ENCODE data around the gene HBS1L. TPM values are rescaled to one million over a fixed set of nuclear protein-coding genes. Genes with fewer than 3 reads are reported as not detected.

Gene HBS1L
- total and polyA plus RNA-seq, 2 of the 4 experiments (the other 2 are of a cell fraction): 45.1 to 120 TPM

DNA sequence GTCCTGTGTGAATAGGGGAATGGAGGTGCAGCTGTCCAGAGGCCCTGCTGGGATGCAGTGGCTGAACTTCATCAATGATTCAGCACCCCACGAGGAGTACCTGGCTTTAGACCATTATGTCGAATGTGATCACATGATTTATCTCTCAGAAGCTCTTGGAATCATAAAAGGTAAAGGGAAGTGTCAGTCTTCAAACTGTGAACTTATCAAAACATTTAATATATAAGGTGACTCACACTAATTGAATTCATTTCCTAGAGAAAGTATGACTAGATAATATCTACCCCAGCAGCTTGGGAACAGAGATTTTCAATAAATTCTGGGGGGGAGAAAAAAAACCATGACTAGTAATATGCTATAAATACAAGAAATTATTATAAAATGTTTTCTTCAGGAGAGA lies 134.2 kb downstream of the HBS1L start:
- no peaks in the 10 kb centered on the region for H3K4me1 ChIP-seq (ENCODE audit: control insufficient read depth, insufficient read depth, low read length)
- no peaks in the 10 kb centered on the region for H4K20me1 ChIP-seq (ENCODE audit: insufficient read depth, low read length)
- ATAC-seq (ENCODE audit: low read depth) (no peak), DNase-seq (no peak)
- TF ChIP-seq BHLHE40 (IDR thresholded peaks at IDR 0.05; ENCODE audit: low read depth, low read length): no peak
- TF ChIP-seq, protein P1, sequence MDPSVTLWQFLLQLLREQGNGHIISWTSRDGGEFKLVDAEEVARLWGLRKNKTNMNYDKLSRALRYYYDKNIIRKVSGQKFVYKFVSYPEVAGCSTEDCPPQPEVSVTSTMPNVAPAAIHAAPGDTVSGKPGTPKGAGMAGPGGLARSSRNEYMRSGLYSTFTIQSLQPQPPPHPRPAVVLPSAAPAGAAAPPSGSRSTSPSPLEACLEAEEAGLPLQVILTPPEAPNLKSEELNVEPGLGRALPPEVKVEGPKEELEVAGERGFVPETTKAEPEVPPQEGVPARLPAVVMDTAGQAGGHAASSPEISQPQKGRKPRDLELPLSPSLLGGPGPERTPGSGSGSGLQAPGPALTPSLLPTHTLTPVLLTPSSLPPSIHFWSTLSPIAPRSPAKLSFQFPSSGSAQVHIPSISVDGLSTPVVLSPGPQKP (IDR thresholded peaks at IDR 0.05; ENCODE audit: borderline replicate concordance, low read depth, low read length): no peak
- no peak for TF ChIP-seq RCOR1 (IDR thresholded peaks at IDR 0.05; ENCODE audit: insufficient replicate concordance, low read length)
- TF ChIP-seq CEBPB (IDR thresholded peaks at IDR 0.05; ENCODE audit: low read depth, low read length): no peak
- no peak for TF ChIP-seq FOS (IDR thresholded peaks at IDR 0.05; ENCODE audit: low read depth, low read length)
- no peak overlapping the region for H2BK15ac ChIP-seq (ENCODE audit: low read depth, low read length)
- H4K8ac ChIP-seq (ENCODE audit: low read depth in 2 of 2, low read length in 2 of 2): no peak overlapping the region
- no peaks in the 10 kb centered on the region for H3K36me3 ChIP-seq (ENCODE audit: control insufficient read depth, insufficient read depth, low read length)
- no peaks in the 10 kb centered on the region for H3K9me3 ChIP-seq (ENCODE audit: control insufficient read depth, insufficient read depth, low read length)
- no peak overlapping the region for H3K14ac ChIP-seq (replicated peaks; ENCODE audit: low read depth, low read length)
- no CpG with 5 or more reads among the region's 2 CpGs for WGBS, 2 experiments (ENCODE audit: extremely low coverage in 2 of 2, insufficient read length in 1 of 2)
- no TSS peak for BruUV-seq (replicated peaks)
- H3K23ac ChIP-seq (ENCODE audit: low read depth, low read length): no peak overlapping the region
- intact Hi-C loops (cut with micrococcal nuclease): no loop called here
- H4K5ac ChIP-seq (ENCODE audit: low read depth, low read length): no peak overlapping the region
- H4K91ac ChIP-seq (ENCODE audit: insufficient read depth, low read depth, low read length): no peak overlapping the region
- H3K79me1 ChIP-seq (ENCODE audit: low read depth in 1 of 2, low read length in 2 of 2): no peaks in the 10 kb centered on the region
- in situ Hi-C loops (cut with MboI; ENCODE audit: low sequenced_read_pairs): no loop called here
- H2AFZ ChIP-seq (replicated peaks; ENCODE audit: low read length, poor library complexity): no peak overlapping the region
- H2BK120ac ChIP-seq (ENCODE audit: low read depth, low read length): no peak overlapping the region
- H3K18ac ChIP-seq (ENCODE audit: low read depth, low read length): no peak overlapping the region
- H3K56ac ChIP-seq (ENCODE audit: extremely low read depth, insufficient read depth, low read length): no peak overlapping the region
- H3K4ac ChIP-seq (ENCODE audit: low read depth, low read length): no peak overlapping the region
- no peak overlapping the region for H2BK20ac ChIP-seq (ENCODE audit: low read depth, low read length)
- no peak overlapping the region for H3K9ac ChIP-seq (ENCODE audit: low read depth, low read length)
- dilution Hi-C loops (cut with HindIII; ENCODE audit: low sequenced_read_pairs, unreplicated experiment): no loop called here
- H3K27ac ChIP-seq (ENCODE audit: insufficient read depth, low read length): no peak overlapping the region
- H2AK9ac ChIP-seq (replicated peaks; ENCODE audit: low read depth, low read length, poor library complexity): no peak overlapping the region
- no peaks in the 10 kb centered on the region for H3K9me1 ChIP-seq (ENCODE audit: insufficient read depth, low read length)
- ChIA-PET POLR2A (ENCODE audit: unreplicated experiment) (no interaction called here), CTCF (interaction anchor here (0.5 kb wide), 1 partner anchor 809 kb away, joined by 3 read pairs; no protein-coding TSS in a partner anchor)
- no peak overlapping the region for H3K4me2 ChIP-seq (ENCODE audit: low read depth, low read length)
- no peaks in the 10 kb centered on the region for H3K27me3 ChIP-seq (ENCODE audit: control insufficient read depth, insufficient read depth, low read length)
- no peak overlapping the region for H2AK5ac ChIP-seq (ENCODE audit: low read depth, low read length)
- H2BK5ac ChIP-seq (ENCODE audit: low read depth, low read length, poor library complexity, severe bottlenecking): no peak overlapping the region
- no peak overlapping the region for H3K4me3 ChIP-seq (ENCODE audit: insufficient read depth, low read depth, low read length)

Data from IMR-90 (cell line).